ENCODE data around the gene XYLT1. TPM values are rescaled to one million over a fixed set of nuclear protein-coding genes. Genes with fewer than 3 reads are reported as not detected.

The XYLT1 gene
- total and polyA plus RNA-seq, 7 donors, result 0.67 to 2.5 (median 1.7) TPM

DNA sequence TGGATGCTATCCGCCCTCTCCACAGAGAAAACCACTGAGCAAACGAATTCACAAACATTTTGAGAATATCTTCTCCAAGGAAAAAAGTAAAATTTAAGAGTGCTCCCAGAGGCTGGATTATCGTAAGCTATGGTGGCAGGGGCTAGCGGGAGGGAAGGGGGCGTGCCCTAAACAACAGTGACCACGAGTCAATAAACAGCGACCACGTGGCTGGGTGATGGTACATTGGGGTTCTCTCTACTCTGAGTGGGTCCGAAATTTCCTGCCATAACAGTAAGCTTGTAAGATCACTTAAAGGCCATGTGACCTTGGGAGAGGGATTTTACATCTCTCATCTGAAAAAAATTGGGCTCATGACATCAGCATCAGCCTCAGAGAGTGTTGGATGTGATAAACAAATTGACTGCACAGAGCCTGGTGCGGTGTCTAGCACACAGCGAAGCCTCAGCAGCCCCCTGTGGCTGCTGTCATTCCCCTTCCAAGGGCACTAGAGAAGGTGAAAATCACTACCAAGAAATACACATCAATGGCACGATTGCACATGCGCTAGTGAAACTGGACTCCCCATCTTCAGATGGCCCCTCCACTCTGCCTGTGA, 213.2 kb downstream of the XYLT1 start:
- no peaks in the 10 kb centered on the region for H3K36me3 ChIP-seq (ENCODE audit: insufficient read depth in 1 of 2, low read depth in 1 of 2)
- H3K4me1 ChIP-seq, result no peaks in the 10 kb centered on the region
- 89 to 94% (median 90%) methylated on average over 13 of the region's 13 CpGs for WGBS, 3 donors
- no peaks in the 10 kb centered on the region for H3K27me3 ChIP-seq (ENCODE audit: insufficient read depth in 3 of 3, low read length in 2 of 3)
- intact Hi-C loops (cut with DNase I), result no loop called here
- DNase-seq (no peak), ATAC-seq (no peak)
- no peak for TF ChIP-seq CTCF (IDR thresholded peaks at IDR 0.05)
- H3K27ac ChIP-seq, result no peak overlapping the region
- H3K9me3 ChIP-seq, result no peaks in the 10 kb centered on the region
- no peak overlapping the region for H3K4me3 ChIP-seq

- H3K36me3 ChIP-seq (ENCODE audit: insufficient read depth in 1 of 2, low read depth in 1 of 2), result no peaks in the 10 kb centered on the region
- H3K27me3 ChIP-seq (ENCODE audit: insufficient read depth in 3 of 3, low read length in 2 of 3), result no peaks in the 10 kb centered on the region
- intact Hi-C loops (cut with DNase I), result no loop called here
- TF ChIP-seq CTCF (IDR thresholded peaks at IDR 0.05), result no peak
- no peak overlapping the region for H3K4me3 ChIP-seq
- no peaks in the 10 kb centered on the region for H3K9me3 ChIP-seq
- DNase-seq (no peak), ATAC-seq (no peak)
- H3K4me1 ChIP-seq, result no peaks in the 10 kb centered on the region
- whole genome bisulfite sequencing, 3 donors, result 90 to 94% (median 91%) methylated on average over 3 of the region's 3 CpGs
- no peak overlapping the region for H3K27ac ChIP-seq
Measured at GRCh38 chr16:17252701-17253100, 218.1 kb downstream of the XYLT1 start.

- DNase-seq (no peak), ATAC-seq (no peak)
- Histone ChIP-seq H3K27me3 (ENCODE audit: insufficient read depth in 3 of 3, low read length in 2 of 3) (no peaks in the 10 kb centered on the region), H3K4me3 (no peak overlapping the region), H3K36me3 (ENCODE audit: insufficient read depth in 1 of 2, low read depth in 1 of 2) (no peaks in the 10 kb centered on the region), H3K27ac (no peak overlapping the region), H3K4me1 (no peaks in the 10 kb centered on the region), H3K9me3 (no peaks in the 10 kb centered on the region)
- 91 to 95% (median 93%) methylated on average over 7 of the region's 7 CpGs for WGBS, 3 donors
- intact Hi-C loops (cut with DNase I), result no loop called here
- TF ChIP-seq CTCF (IDR thresholded peaks at IDR 0.05), result no peak
Measured at GRCh38 chr16:17252064-17252463, 218.7 kb downstream of the XYLT1 start.

- no peak overlapping the region for H3K4me3 ChIP-seq
Measured at GRCh38 chr16:17251496-17251895, 219.3 kb downstream of the XYLT1 start.

More at GRCh38 chr16:17251496-17251895, 219.3 kb downstream of the XYLT1 start:
- WGBS, 3 donors, result 80 to 98% (median 95%) methylated on average over 6 of the region's 6 CpGs
- Histone ChIP-seq H3K4me1 (no peaks in the 10 kb centered on the region), H3K9me3 (no peaks in the 10 kb centered on the region), H3K27ac (no peak overlapping the region), H3K36me3 (ENCODE audit: insufficient read depth in 1 of 2, low read depth in 1 of 2) (no peaks in the 10 kb centered on the region), H3K27me3 (ENCODE audit: insufficient read depth in 3 of 3, low read length in 2 of 3) (no peaks in the 10 kb centered on the region)
- TF ChIP-seq CTCF (IDR thresholded peaks at IDR 0.05), result no peak
- DNase-seq, result no peak
- no peak for ATAC-seq
- intact Hi-C loops (cut with DNase I), result no loop called here

Measured in psoas muscle (tissue), 8 donors.